CD1c-positive myeloid dendritic cell (primary cell): ENCODE data around the gene TULP4.
"Not testable (repeated sequence)": the region's sequence is repeated elsewhere in the genome, so short reads cannot be mapped to it uniquely, and the experiment has no call there.

ENCODE experiments used
- DNase-seq: peaks from one replicate; pipeline ENCODE4 v3.0.0-alpha.2; 2016; ENCODE audit errors: extremely low spot score

The TULP4 gene

DNA sequence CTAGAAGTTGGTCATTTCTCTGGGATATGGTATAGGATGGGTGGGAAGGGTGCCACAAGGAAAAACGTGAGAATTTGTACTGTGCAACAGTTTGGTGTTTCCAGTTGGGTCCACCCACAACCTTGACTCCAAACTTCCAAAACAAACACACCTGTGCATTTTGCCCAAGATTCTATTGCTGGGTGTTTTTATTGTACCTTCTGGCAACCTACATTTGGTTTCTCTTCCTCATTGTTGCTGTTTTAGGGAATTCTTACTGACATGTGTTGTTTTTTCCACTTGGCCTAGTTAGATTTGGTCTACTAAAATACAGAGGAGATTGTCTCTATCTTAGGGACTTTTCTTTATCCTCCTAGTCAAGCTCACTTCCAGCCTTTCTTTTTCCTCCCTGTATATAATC is 16.7 kb downstream of the TULP4 start:
- no peak for DNase-seq

DNA sequence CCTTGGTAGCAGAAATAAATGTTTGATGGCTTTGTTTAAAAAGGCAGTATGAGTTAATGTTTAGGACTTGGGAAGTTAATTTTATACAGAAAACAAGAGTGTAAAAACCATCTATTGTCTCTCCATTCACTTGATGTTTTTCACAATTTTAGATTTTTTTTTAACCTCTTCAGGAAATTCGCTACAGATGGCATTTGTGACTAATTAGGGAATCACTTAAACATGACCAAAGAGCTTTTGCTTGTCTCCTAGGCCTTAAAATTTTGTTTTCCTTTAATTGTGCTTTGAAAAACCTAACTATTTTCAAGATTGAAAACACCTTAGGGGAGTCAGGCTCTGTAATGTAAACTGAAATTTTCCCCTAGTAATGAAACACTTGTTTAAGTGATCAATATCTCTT is 17.3 kb downstream of the TULP4 start:
- DNase-seq, result no peak

DNA sequence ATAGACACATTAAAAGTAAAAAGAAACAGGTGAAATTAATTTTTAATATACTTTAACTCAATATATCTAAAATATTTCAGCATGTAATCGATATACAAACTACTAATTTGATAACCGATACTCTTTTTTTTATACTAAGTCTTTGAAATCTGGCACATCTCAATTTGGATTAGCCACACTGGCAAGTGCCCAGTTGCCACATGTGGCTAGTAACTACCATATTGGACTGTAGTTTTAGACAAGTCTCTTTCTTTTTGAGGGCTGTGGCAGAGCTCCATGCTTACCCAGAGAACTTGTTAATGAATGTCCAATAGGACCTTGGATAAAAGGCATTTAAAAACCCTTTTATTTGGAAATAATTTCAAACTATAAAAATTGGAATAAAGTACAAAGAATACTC is 17.8 kb downstream of the TULP4 start:
- no peak for DNase-seq

DNA sequence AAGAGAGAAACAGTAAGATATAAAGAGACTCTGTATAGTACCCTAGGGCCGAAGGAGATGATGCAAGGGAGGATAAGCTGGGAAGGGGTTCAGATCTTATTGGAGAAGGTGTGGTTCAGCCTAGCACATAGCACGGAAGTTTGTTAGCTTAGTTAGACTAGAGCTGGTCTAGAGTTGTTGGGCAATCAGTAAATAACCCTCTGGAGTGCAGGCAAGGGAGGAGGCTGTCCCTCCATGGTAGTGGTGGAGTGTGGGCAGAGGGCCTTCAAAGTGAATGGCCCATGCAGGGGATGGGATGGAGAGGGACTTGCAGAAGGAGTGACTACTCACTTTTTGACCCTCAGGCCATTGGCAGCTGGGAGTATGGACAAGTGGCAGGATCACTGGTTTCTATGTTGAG is 20.0 kb downstream of the TULP4 start:
- no peak for DNase-seq

DNA sequence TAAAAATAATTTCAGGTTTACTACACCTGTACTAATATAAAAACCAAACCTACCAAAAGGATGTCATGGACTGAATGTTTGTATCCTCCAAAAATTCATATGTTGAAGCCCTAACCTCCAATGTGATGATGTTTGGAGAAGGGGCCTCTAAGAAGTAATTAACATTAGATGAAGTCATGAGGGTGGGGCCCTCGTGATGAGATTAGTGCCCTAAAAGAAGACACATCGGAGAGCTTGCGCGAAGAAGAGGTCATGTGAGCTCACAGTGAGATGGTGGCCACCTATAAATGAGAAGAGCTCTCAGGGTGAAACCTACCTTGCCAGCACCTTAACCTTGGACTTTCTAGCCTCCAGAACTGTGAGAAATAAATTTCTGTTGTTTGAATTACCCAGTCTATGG is 20.8 kb downstream of the TULP4 start:
- DNase-seq, result no peak

DNA sequence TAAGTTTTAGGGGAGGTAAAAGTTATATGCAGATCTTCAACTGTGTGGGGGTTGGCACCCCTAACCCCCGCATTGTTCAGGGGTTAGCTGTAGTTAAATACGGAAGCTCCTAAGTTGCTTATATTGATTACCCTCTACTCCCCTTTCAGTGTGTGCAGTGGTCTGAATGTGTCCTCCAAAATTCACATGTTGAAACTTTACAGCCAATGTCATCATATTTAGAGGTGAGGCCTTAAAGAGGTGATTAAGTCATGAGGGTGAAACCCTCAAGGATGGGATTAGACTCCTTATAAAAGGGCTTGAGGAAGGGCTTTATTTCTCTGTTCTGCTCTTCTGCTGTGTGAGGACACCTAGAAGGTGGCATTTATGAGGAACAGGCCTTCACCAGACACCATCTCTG is 22.3 kb downstream of the TULP4 start:
- DNase-seq, result no peak

DNA sequence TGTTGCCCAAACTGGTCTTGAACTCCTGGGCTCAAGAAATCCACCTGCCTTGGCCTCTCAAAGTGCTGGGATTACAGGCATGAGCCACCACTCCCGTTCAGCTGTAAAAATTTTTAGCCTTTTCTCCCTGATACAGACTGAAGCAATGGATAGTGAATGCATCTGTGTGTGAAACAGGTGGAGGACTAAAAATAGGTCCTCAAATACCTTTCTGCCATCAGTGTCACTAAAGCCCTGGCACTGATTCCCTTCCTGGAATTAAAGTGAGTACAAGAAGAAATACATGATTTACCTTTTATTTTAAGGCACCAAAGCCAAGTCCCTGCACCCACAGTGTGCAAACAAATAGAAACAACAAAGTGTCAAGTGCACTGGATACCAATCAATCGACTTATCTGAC is 25.1 kb downstream of the TULP4 start:
- no peak for DNase-seq

DNA sequence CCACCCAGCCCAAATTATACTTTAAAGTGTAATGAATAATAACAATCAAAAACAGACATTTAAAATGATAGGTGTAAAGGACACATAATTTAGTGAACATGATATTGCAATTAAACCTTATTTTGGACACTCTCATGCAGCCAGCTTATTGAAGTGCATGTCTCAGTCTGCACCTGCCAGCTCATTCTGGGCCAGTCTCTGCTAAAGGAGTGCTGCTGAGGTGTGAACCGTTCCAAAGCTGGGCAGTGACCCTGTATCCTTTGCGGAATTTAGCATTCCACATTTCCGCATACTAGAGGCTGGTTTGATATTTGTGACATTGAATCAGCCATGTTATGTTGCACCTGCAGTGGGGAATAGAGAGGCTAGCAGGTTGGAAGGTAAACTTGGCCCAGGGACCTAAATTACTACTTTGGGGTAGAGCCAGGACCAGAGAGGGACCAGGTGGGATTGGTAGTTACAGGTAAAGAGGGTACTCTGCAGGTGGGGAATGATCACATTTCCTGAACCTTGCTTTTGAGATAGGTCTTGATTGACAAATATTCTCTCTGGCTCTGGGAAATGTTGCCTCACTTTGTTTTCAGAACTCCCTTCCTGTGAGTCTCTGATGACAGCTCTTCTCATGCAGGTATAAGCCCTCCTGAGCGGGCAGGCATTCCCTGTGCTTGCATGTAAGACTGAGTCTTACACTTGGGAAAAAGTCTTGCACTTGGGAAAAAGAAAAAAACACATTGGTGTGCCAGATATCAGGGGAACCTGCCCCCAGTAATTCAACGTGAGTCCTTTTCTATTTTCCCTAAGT is 26.2 kb downstream of the TULP4 start:
- no peak for DNase-seq

DNA sequence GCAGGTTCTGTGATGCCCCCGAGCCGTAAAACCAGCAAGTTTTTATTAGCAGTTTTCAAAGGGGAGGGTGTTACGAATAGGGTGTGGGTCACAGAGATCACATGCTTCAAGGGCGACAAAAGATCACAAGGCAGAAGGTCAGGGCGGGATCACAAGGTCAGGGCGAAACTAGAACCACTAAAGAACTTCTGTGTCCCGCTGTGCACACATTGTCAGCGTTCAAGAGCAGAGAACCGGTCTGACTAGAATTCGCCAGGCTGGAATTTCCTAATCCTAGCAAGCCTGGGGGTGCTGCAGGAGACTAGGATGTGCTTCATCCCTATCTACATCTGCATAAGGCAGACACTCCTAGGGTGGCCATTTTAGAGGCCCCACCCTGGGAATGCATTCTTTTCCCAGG is 26.9 kb downstream of the TULP4 start:
- DNase-seq, result not testable (repeated sequence)

DNA sequence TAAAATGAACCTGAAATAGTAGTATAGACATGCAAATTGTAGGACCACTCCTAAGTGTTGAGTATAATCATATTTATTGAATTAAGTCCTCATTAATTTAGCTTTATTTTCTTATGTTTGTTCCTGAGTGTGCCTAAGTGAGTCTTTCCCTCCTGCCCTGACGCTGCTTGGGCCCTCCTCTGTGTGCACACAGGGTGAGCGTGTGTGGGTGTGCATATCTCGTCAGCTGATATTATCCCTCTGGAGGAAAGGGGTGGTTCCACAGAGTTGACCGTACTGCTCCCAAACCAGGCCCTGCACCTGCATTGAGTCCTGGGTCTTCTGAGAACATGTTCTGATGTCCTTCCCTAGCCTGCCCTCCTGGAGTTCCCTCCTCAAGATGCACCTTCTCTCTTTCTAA is 28.0 kb downstream of the TULP4 start:
- no peak for DNase-seq

DNA sequence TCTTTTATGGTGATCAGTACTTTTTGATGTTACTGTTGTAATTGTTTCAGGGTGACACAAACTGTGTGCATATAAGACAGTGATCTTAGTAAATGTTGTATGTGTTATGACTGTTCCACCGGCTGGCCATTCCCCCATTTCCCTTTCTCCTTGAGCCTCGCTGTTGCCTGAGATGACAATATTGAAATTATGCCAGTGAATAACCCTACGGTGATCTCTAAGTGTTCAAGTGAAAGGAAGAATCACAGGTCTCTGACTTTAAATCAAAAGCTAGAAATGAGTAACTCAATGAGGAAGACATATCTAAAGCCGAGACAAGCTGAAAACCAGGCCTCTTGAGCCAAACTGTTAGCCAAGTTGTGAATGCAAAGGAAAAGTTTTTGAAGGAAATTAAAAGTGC is 32.3 kb downstream of the TULP4 start:
- DNase-seq, result no peak

DNA sequence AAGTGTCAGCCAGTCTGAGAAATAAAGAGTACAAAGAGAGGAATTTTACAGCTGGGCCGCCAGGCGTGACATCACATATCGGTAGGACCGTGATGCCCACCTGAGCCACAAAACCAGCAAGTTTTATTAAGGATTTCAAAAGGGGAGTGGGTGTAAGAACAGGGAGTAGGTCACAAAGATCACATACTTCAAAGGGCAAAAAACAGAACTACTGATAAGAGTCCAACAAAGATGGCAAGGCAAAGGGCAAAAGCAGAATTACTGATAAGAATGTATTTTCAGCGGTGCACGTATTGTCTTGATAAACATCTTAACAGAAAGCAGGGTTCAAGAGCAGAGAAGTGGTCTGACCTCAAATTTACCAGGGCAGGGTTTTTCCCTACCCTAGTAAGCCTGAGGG is 33.2 kb downstream of the TULP4 start:
- not testable (repeated sequence) for DNase-seq

DNA sequence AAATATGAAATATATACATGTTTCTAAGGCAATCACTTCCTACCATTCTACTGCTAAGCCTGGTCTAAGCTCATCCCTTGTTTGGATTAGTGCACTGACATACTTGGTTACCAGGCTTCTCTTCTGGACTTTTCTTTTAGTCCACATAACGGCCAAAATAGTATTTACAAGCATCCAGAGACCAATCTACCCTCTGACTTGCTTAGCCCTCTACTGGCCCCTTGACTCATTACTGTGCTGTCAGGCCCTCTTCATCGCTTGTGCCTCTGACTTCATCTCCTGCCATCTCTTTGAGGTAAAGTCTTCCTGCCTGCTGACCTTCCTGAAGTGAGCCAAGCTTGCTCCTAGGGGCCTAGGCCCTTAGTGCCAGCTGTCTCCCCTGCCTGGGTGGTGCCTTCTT is 35.1 kb downstream of the TULP4 start:
- DNase-seq, result no peak

DNA sequence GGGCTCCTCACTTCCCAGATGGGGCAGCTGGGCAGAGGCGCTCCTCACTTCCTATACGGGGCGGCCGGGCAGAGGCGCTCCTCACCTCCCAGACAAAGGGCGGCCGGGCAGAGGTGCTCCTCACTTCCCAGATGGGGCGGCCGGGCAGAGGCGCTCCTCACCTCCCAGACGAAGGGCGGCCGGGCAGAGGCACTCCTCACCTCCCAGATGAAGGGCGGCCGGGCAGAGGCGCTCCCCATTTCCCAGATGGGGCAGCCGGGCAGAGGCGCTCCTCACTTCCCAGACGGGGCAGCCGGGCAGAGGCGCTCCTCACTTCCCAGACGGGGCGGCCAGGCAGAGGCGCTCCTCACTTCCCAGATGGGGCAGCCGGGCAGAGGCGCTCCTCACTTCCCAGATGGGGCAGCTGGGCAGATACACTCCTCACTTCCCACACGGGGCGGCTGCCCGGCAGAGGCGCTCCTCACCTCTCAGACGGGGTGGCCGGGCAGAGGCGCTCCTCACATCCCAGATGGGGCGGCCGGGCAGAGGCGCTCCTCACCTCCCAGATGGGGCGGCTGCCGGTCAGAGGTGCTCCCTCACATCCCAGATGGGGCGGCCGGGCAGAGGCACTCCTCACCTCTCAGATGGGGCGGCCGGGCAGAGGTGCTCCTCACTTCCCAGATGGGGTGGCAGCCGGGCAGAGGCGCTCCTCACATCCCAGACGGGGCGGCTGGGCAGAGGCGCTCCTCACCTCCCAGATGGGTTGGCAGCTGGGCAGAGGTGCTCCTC is 36.7 kb downstream of the TULP4 start:
- not testable (repeated sequence) for DNase-seq

DNA sequence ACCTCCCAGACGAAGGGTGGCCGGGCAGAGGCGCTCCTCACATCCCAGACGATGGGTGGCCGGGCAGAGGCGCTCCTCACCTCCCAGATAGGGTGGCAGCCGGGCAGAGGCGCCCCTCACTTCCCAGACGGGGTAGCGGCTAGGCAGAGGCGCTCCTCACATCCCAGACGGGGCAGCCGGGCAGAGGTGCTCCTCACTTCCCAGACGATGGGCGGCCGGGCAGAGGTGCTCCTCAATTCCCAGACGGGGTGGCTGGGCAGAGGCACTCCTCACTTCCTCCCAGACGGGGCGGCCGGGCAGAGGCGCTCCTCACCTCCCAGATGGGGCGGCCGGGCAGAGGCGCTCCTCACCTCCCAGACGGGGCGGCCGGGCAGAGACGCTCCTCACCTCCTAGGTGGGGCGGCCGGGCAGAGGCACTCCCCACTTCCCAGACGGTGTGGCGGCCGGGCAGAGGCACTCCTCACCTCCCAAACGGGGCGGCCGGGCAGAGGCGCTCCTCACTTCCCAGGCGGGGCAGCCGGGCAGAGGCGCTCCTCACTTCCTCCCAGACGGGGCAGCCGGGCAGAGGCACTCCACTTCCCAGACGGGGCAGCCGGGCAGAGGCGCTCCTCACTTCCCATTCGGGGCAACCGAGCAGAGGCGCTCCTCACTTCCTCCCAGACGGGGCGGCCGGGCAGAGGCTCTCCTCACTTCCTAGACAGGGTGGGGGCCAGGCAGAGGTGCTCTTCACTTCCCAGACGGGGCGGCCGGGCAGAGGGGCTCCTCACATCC is 37.4 kb downstream of the TULP4 start:
- not testable (repeated sequence) for DNase-seq

DNA sequence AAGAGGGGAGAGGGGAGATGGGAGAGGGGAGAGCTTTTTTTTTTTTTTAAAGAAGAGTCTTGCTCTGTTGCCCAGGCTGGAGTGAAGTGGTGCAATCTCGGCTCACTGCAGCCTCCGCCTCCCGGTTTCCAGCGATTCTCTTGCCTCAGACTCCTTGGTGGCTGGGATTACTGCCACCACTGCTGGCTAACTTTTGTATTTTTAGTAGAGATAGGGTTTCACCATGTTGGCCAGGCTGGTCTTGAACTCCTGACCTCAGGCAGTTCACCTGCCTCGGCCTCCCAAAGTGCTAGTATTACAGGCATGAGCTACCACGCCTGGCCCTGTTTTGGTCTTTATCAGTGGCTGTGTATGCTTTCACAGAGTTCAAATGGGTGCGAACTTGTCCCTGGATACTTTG is 38.5 kb downstream of the TULP4 start:
- not testable (repeated sequence) for DNase-seq

DNA sequence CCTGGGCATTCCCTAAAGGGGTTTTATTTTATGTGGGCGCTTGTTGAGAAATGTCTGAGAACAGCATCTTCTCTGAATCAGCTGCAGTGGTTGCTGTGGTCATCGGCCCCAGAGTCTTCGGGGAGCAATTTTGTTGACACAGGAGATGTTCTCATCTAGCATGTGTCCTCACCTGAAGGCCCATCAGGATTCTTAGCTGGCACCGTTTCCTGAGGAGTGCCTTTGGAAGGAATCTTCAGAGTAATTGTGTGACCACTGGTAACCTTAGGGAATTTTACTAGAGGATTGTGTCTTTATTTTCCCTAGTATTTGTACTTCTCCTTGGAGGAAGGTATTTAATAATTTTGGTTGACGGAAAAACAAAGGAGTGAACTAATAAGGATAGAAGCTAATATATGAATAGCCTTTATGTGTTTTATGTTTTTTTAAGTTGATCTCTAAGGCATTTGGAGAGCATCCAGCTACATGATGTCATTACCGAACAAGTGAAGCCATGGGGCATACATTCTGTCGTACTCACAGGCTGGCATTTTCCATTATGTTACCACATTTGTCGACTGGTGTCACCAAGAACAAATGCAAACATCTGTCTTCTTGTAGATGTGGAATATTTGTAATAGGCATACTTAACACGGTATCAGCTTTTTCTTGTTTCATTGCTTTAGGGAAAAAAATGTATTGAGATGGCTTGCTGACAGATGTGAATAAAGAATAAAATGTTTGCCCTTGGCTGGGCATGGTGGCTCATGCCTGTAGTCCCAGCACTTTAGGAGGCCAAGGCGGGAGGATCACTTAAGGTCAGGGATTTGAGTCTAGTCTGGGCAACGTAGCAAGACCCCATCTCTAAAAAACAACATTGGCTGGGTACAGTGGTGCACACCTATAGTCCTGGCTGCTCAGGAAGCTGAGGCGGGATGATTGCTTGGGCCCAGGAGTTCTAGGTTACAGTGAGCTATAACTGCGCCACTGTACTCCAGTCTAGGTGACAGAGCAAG is 41.9 kb downstream of the TULP4 start:
- DNase-seq, result no peak

DNA sequence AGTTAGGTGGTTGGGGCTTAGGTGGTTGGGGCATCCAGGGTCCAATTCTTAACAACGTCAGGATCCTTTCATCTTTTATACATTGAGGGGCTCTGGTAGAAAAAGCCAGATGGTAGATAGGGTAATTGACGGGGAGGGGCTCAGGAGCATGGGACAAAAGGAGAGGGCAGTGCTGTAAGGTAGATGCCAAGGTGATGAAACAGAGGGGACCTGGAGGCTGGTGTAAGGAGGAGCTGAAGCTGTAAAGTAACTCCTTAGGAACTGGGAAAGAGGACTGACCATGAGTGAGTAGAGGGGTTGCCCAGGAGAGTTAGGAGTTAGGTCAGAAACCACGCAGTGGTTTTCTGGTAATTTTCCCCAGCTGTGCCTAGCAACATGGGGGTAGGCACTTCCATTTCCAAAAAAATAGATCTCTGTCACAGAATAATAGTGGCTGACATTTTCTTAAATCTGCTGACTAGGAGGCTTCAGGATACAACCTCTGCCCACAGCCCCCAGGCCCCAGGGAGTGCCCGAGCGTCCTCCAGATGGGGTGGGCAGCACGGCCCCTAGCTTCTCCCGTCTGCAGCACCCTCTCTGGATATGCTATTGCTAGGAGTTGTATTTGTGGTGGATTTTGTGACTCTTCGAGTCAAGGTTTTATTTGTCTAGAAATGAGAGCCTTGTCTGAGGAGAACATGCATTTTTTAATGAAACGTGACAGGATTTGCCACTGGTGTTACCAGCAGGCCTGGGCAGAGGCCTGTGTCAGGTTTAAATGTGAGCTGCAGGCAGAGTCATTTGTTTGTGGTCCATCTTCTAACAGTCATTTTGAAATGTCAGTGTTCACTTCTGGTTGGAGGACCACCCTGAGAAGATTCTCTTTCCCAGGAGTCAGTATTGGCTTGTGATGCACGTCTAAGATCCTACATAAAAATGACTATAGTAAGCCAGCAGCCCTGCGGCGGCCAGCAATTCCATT is 44.6 kb downstream of the TULP4 start:
- DNase-seq, result no peak

DNA sequence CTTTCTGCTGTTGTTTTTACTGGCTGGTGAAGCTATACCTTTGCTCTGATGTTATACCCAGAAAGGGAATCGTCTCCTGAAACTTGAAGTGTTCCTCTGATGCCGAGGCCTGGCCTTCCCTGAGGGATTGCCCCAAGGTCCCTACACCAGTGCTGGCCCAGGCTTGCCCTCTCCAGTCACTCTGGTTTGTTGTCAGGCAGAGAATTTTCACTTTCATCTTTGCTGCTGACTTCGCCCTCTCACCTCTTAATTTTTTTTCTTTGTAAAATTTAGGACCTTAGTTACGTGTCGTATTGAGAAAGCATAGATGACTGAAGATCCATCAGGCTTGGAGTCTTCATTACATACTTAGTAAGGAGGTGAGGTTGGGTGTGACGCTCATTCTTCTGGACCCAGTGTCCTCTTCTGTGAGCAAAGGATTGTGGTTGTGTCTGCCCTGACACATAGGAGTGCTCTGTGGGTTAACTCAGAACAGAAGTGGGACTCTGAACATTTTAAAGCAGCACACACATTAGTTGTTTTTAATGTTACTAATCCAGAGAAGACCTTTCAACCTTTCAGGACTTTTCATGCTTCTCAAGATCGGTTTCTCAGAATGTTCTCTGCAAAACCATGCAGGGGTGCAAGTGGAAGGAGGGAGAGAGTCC is 45.4 kb downstream of the TULP4 start:
- DNase-seq, result no peak
